Measurements from ENCODE around the gene LMX1A. TPM values are rescaled to one million over a fixed set of nuclear protein-coding genes. Genes with fewer than 3 reads are reported as not detected.
A peak's percentile ranks its signal among the peaks of the same experiment; 100 is the strongest.

The LMX1A gene
- total and polyA plus RNA-seq, 8 donors = not detected

DNA sequence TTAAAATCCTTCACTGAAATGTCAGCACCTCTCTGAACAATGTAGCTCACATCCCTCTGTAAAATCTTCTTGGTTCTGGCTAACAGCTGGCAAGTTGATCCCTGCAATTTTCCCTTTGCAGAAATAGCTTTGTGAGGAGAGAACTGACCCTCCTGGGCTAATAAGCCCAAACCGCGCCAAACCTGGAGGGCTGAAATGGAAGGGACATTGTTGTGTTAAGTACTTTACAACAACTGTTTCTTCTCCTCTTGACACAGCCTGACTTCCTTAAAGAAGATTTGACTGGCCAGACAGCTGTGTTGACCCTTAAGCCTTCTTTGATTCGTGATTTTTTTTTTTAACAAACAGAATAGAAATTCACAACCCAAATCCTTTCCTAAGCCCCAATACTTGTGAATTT lies 5.7 kb downstream of the LMX1A start:
- no peak overlapping the region for H3K4me3 ChIP-seq
- no peaks in the 10 kb centered on the region for H3K9me3 ChIP-seq
- no peak overlapping the region for H3K27ac ChIP-seq
- H3K36me3 ChIP-seq = no peaks in the 10 kb centered on the region
- ATAC-seq (no peak), DNase-seq (no peak)
- H3K4me1 ChIP-seq = peaks cover 0 to 12% of the 10 kb centered on the region in 2 donors
- intact Hi-C loops (cut with DNase I) = no loop called here
- TF ChIP-seq, protein P1, sequence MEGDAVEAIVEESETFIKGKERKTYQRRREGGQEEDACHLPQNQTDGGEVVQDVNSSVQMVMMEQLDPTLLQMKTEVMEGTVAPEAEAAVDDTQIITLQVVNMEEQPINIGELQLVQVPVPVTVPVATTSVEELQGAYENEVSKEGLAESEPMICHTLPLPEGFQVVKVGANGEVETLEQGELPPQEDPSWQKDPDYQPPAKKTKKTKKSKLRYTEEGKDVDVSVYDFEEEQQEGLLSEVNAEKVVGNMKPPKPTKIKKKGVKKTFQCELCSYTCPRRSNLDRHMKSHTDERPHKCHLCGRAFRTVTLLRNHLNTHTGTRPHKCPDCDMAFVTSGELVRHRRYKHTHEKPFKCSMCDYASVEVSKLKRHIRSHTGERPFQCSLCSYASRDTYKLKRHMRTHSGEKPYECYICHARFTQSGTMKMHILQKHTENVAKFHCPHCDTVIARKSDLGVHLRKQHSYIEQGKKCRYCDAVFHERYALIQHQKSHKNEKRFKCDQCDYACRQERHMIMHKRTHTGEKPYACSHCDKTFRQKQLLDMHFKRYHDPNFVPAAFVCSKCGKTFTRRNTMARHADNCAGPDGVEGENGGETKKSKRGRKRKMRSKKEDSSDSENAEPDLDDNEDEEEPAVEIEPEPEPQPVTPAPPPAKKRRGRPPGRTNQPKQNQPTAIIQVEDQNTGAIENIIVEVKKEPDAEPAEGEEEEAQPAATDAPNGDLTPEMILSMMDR (IDR thresholded peaks at IDR 0.05) = no peak
- peaks cover 91 to 100% of the 10 kb centered on the region in 2 donors for H3K27me3 ChIP-seq

- no peak for DNase-seq
- intact Hi-C loops (cut with DNase I) = no loop called here
- no peak overlapping the region for H3K4me3 ChIP-seq
- H3K36me3 ChIP-seq = no peaks in the 10 kb centered on the region
- no peak for ATAC-seq
- no peak overlapping the region for H3K27ac ChIP-seq
- H3K27me3 ChIP-seq = peaks cover 46 to 88% of the 10 kb centered on the region in 2 donors
- no peaks in the 10 kb centered on the region for H3K4me1 ChIP-seq
- TF ChIP-seq, protein P1 (IDR thresholded peaks at IDR 0.05) = no peak
- H3K9me3 ChIP-seq = no peaks in the 10 kb centered on the region
Measured at GRCh38 chr1:165345502-165345901, 11.0 kb downstream of the LMX1A start.

DNA sequence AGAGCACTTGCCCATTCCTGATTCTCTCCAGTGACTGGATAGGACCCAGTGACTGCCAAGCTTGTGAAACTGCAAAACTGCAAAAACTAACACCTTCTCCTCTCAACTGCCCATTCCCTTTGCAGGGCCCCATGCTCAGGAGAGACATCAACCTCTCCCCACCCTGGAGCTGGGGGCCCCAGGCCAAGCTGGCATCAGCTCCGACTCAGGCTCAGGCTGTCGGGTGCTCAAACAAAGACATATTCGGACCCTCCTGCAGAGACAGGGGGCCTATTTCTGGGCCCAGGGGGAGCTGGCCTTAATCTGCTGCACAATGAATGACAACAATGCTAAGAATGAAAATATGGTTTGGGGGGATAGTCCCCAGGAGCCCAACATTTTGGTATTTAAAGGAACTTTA lies 11.8 kb downstream of the LMX1A start:
- H3K9me3 ChIP-seq = no peaks in the 10 kb centered on the region
- H3K4me3 ChIP-seq = no peak overlapping the region
- no peak overlapping the region for H3K27ac ChIP-seq
- ATAC-seq = no peak
- peak in 1 of 4 donors; percentile 53 for DNase-seq
- no peaks in the 10 kb centered on the region for H3K36me3 ChIP-seq
- H3K4me1 ChIP-seq = no peaks in the 10 kb centered on the region
- TF ChIP-seq, protein P1 (IDR thresholded peaks at IDR 0.05) = no peak
- peaks cover 39 to 80% of the 10 kb centered on the region in 2 donors for H3K27me3 ChIP-seq
- intact Hi-C loops (cut with DNase I) = no loop called here

DNA sequence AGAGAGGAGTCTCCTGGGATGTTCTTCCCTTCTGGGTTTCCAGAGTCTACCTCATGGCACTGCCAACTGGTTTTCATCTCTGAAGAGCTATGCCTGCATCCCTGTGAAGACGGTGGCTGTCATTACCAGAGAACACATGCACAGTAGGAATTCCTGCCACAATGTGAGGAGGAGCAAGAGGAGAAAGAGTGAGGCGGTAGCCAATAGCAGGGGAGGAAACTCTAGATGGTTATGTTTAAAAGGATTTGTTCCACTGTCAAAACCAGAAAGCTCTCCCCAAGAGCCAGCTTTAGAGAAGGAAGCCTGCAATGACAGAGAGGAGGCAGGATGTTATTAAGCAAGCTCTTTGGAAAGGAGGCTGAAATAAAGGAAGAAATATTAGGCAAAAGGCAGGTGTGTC lies 12.3 kb downstream of the LMX1A start:
- Histone ChIP-seq H3K9me3 (no peaks in the 10 kb centered on the region), H3K36me3 (no peaks in the 10 kb centered on the region), H3K4me1 (no peaks in the 10 kb centered on the region), H3K27ac (no peak overlapping the region), H3K4me3 (no peak overlapping the region), H3K27me3 (peaks cover 33 to 75% of the 10 kb centered on the region in 2 donors)
- DNase-seq (no peak), ATAC-seq (no peak)
- intact Hi-C loops (cut with DNase I) = no loop called here
- TF ChIP-seq, protein P1 (IDR thresholded peaks at IDR 0.05) = no peak

- H3K27me3 ChIP-seq = peaks cover 23 to 59% of the 10 kb centered on the region in 2 donors
- H3K9me3 ChIP-seq = no peaks in the 10 kb centered on the region
- no peak for DNase-seq
- no peaks in the 10 kb centered on the region for H3K36me3 ChIP-seq
- intact Hi-C loops (cut with DNase I) = no loop called here
- no peak for ATAC-seq
- H3K4me1 ChIP-seq = no peaks in the 10 kb centered on the region
- no peak overlapping the region for H3K4me3 ChIP-seq
- TF ChIP-seq, protein P1 (IDR thresholded peaks at IDR 0.05) = no peak
- no peak overlapping the region for H3K27ac ChIP-seq
Measured at GRCh38 chr1:165342587-165342986, 13.9 kb downstream of the LMX1A start.

Data from left lung (tissue), 10 donors.